Esophagus squamous epithelium (tissue), 4 donors: ENCODE results near the gene ZBTB4.
A peak's percentile ranks its signal among the peaks of the same experiment; 100 is the strongest.

ENCODE experiments used
- CTCF ChIP-seq, 6 experiments: fragments of 450-650 bp in 4 of 6; fragments of 200-600 bp in 2 of 6; sonication (generic) in 2 of 6; IDR thresholded peaks; one replicate each; pipeline ENCODE4 v1.5.1; 2016 to 2019; ENCODE audit warnings: antibody characterized with exemption in 6 of 6, mild to moderate bottlenecking in 4 of 6, moderate library complexity in 4 of 6
- POLR2A ChIP-seq, 4 donors: fragments of 450-650 bp; IDR thresholded peaks; one replicate each; pipeline ENCODE4 v1.6.1; 2017; ENCODE audit warnings: antibody characterized with exemption in 4 of 4, mild to moderate bottlenecking in 4 of 4, moderate library complexity in 3 of 4

GRCh38 chr17:7479213-7480088 is at the start of gene ZBTB4:
- no peak for TF ChIP-seq CTCF (IDR thresholded peaks at IDR 0.05)
- peak in 2 of 4 donors; percentile 51 to 80 for TF ChIP-seq POLR2A (IDR thresholded peaks at IDR 0.05)
